ENCODE measurements around the gene KRTAP10-4.

- TF ChIP-seq, protein P1, sequence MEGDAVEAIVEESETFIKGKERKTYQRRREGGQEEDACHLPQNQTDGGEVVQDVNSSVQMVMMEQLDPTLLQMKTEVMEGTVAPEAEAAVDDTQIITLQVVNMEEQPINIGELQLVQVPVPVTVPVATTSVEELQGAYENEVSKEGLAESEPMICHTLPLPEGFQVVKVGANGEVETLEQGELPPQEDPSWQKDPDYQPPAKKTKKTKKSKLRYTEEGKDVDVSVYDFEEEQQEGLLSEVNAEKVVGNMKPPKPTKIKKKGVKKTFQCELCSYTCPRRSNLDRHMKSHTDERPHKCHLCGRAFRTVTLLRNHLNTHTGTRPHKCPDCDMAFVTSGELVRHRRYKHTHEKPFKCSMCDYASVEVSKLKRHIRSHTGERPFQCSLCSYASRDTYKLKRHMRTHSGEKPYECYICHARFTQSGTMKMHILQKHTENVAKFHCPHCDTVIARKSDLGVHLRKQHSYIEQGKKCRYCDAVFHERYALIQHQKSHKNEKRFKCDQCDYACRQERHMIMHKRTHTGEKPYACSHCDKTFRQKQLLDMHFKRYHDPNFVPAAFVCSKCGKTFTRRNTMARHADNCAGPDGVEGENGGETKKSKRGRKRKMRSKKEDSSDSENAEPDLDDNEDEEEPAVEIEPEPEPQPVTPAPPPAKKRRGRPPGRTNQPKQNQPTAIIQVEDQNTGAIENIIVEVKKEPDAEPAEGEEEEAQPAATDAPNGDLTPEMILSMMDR (IDR thresholded peaks at IDR 0.05; ENCODE audit: low read depth, low read length, missing input control) = no peak
- no peak for TF ChIP-seq TAF1 (conservative IDR thresholded peaks at IDR 0.05)
These were observed 7.1 kb upstream of the KRTAP10-4 start for GRCh38 chr21:44566403-44566802.
